Measurements from ENCODE around the gene NQO2. TPM values are rescaled to one million over a fixed set of nuclear protein-coding genes. Genes with fewer than 3 reads are reported as not detected.

NQO2 gene
- total RNA-seq, 1 donor from 2014 or later = 28.1 TPM

DNA sequence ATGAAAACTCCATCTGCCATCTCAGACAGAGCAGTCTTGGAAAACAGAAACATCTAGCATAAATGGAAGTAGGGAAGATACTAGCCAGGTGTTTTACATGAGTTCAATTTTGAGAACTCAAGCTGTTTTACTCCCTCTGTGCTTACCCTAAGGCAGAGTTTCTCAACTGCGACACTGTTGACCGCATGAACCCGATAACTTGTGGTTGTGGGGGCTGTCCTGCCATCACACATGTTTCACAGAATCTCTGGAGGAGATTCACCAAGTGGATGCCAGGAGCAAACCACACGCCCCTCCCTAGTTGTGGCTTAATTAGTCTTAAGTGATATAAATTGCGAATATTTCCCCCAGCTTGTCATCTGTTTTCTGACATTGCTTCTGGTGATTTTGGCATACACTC lies 26.0 kb upstream of the NQO2 start:
- Mint-ChIP-seq H3K4me1 (ENCODE audit: low read depth, unreplicated experiment) (no peaks in the 10 kb centered on the region), H3K27ac (ENCODE audit: unreplicated experiment) (no peak overlapping the region), H3K4me3 (ENCODE audit: unreplicated experiment) (no peak overlapping the region), H3K9me3 (ENCODE audit: unreplicated experiment) (peaks cover 2% of the 10 kb centered on the region), H3K36me3 (ENCODE audit: unreplicated experiment) (no peaks in the 10 kb centered on the region), H3K27me3 (ENCODE audit: unreplicated experiment) (peaks cover 4% of the 10 kb centered on the region)
- no peak for DNase-seq
- TF ChIP-seq, protein P1, sequence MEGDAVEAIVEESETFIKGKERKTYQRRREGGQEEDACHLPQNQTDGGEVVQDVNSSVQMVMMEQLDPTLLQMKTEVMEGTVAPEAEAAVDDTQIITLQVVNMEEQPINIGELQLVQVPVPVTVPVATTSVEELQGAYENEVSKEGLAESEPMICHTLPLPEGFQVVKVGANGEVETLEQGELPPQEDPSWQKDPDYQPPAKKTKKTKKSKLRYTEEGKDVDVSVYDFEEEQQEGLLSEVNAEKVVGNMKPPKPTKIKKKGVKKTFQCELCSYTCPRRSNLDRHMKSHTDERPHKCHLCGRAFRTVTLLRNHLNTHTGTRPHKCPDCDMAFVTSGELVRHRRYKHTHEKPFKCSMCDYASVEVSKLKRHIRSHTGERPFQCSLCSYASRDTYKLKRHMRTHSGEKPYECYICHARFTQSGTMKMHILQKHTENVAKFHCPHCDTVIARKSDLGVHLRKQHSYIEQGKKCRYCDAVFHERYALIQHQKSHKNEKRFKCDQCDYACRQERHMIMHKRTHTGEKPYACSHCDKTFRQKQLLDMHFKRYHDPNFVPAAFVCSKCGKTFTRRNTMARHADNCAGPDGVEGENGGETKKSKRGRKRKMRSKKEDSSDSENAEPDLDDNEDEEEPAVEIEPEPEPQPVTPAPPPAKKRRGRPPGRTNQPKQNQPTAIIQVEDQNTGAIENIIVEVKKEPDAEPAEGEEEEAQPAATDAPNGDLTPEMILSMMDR (IDR thresholded peaks at IDR 0.05; ENCODE audit: partially characterized antibody, unreplicated experiment) = no peak

DNA sequence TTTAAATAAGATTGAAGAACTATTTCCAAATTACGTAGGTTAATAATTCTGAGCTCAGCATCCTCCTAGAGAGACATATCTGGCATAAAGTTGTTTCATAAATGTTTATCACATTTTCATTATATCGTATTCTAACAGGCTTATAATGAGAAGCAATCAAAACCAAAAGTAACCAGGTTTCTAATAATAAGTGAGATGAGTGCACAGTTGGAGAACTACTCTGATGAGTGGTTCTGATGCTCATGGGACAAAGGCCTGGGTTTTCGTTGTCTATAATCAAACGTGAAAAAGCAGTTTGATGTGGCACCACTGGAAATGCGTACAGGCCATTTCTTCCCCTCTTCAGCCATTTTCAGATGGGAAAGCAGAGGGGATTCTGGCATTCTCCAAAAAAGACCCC lies 23.6 kb upstream of the NQO2 start:
- Mint-ChIP-seq H3K4me1 (ENCODE audit: low read depth, unreplicated experiment) (no peaks in the 10 kb centered on the region), H3K4me3 (ENCODE audit: unreplicated experiment) (no peak overlapping the region), H3K27ac (ENCODE audit: unreplicated experiment) (no peak overlapping the region), H3K27me3 (ENCODE audit: unreplicated experiment) (peaks cover 4% of the 10 kb centered on the region), H3K9me3 (ENCODE audit: unreplicated experiment) (peaks cover 2% of the 10 kb centered on the region), H3K36me3 (ENCODE audit: unreplicated experiment) (no peaks in the 10 kb centered on the region)
- DNase-seq = no peak
- TF ChIP-seq, protein P1 (IDR thresholded peaks at IDR 0.05; ENCODE audit: partially characterized antibody, unreplicated experiment) = no peak

- peaks cover 2% of the 10 kb centered on the region for H3K9me3 Mint-ChIP-seq (ENCODE audit: unreplicated experiment)
- TF ChIP-seq, protein P1 (IDR thresholded peaks at IDR 0.05; ENCODE audit: partially characterized antibody, unreplicated experiment) = no peak
- no peak for DNase-seq
- no peaks in the 10 kb centered on the region for H3K4me1 Mint-ChIP-seq (ENCODE audit: low read depth, unreplicated experiment)
- peaks cover 4% of the 10 kb centered on the region for H3K27me3 Mint-ChIP-seq (ENCODE audit: unreplicated experiment)
- H3K27ac Mint-ChIP-seq (ENCODE audit: unreplicated experiment) = no peak overlapping the region
- no peak overlapping the region for H3K4me3 Mint-ChIP-seq (ENCODE audit: unreplicated experiment)
- no peaks in the 10 kb centered on the region for H3K36me3 Mint-ChIP-seq (ENCODE audit: unreplicated experiment)
Observed at GRCh38 chr6:2976571-2977085, 23.1 kb upstream of the NQO2 start.

DNA sequence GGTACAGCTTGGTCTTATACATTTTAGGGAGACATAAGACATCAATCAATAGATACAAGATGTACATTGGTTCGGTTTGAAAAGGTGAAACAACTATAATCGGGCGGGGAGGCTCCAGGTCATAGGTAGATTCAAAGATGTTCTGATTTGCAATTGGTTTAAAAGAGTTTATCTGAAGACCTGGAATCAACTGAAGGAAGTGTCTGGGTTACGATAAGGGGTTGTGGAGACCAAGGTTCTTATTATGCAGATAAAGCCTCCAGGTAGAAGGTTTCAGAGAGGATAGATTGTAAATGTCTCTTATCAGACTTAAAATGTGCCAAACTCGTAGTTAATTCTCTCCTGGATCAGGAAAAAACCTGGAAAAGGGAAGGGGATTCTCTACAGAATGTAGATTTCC lies 22.4 kb upstream of the NQO2 start:
- TF ChIP-seq, protein P1 (IDR thresholded peaks at IDR 0.05; ENCODE audit: partially characterized antibody, unreplicated experiment) = no peak
- H3K27ac Mint-ChIP-seq (ENCODE audit: unreplicated experiment) = no peak overlapping the region
- DNase-seq = no peak
- H3K4me1 Mint-ChIP-seq (ENCODE audit: low read depth, unreplicated experiment) = no peaks in the 10 kb centered on the region
- H3K4me3 Mint-ChIP-seq (ENCODE audit: unreplicated experiment) = no peak overlapping the region
- H3K9me3 Mint-ChIP-seq (ENCODE audit: unreplicated experiment) = peaks cover 2% of the 10 kb centered on the region
- H3K36me3 Mint-ChIP-seq (ENCODE audit: unreplicated experiment) = no peaks in the 10 kb centered on the region
- peaks cover 2% of the 10 kb centered on the region for H3K27me3 Mint-ChIP-seq (ENCODE audit: unreplicated experiment)

- no peaks in the 10 kb centered on the region for H3K4me1 Mint-ChIP-seq (ENCODE audit: low read depth, unreplicated experiment)
- no peak for DNase-seq
Observed at GRCh38 chr6:2977799-2978590, 21.7 kb upstream of the NQO2 start.

More at GRCh38 chr6:2977799-2978590, 21.7 kb upstream of the NQO2 start:
- H3K9me3 Mint-ChIP-seq (ENCODE audit: unreplicated experiment) = peaks cover 2% of the 10 kb centered on the region
- no peaks in the 10 kb centered on the region for H3K36me3 Mint-ChIP-seq (ENCODE audit: unreplicated experiment)
- peaks cover 2% of the 10 kb centered on the region for H3K27me3 Mint-ChIP-seq (ENCODE audit: unreplicated experiment)
- H3K4me3 Mint-ChIP-seq (ENCODE audit: unreplicated experiment) = no peak overlapping the region
- TF ChIP-seq, protein P1 (IDR thresholded peaks at IDR 0.05; ENCODE audit: partially characterized antibody, unreplicated experiment) = no peak
- H3K27ac Mint-ChIP-seq (ENCODE audit: unreplicated experiment) = no peak overlapping the region

Measured in glutamatergic neuron (in vitro differentiated cells).